Colonic mucosa (tissue), 4 donors: Measurements from ENCODE around the gene CLEC1B. TPM values are rescaled to one million over a fixed set of nuclear protein-coding genes. Genes with fewer than 3 reads are reported as not detected.
"Not testable (repeated sequence)": the region's sequence is repeated elsewhere in the genome, so short reads cannot be mapped to it uniquely, and the experiment has no call there.

Experiments used
- DNase-seq: peaks from one replicate; pipeline ENCODE4 v3.0.0-alpha.2; 2020
- H3K27ac ChIP-seq: fragments of 200-600 bp; one replicate; pipeline ENCODE4 v1.8.0; 2021
- H3K27me3 ChIP-seq: fragments of 200-600 bp; one replicate; pipeline ENCODE4 v1.8.0; 2021
- H3K36me3 ChIP-seq: fragments of 200-600 bp; one replicate; pipeline ENCODE4 v1.8.0; 2021
- H3K4me1 ChIP-seq: fragments of 200-600 bp; one replicate; pipeline ENCODE4 v1.8.0; 2021; ENCODE audit warnings: mild to moderate bottlenecking
- H3K4me3 ChIP-seq: fragments of 200-600 bp; one replicate; pipeline ENCODE4 v1.8.0; 2021
- H3K9ac ChIP-seq, 2 donors: one replicate each; pipeline ENCODE4 v1.7.0; 2013; ENCODE audit warnings: control low read depth in 2 of 2, low read depth in 2 of 2, low read length in 2 of 2
- H3K9me3 ChIP-seq: fragments of 200-600 bp; one replicate; pipeline ENCODE4 v1.8.0; 2021
- intact Hi-C: fragments of 100-400 bp; cut with DNase I; formaldehyde crosslinking; loops from one replicate; pipeline ENCODE4 v1.14.1; 2022
- total RNA-seq, 2 donors: library from RNA; stranded (reverse); fragmentation: NEBNext Ultra II Directional in 1 of 2; extraction: Animal tissue kit (Norgen Biotek cat#: 25700) in 1 of 2; gene quantifications; one replicate each; pipeline ENCODE4 v1.2.1, GENCODE V29; 2021
- TF ChIP-seq, protein P1 (sequence below): fragments of 200-600 bp; IDR thresholded peaks from one replicate; pipeline ENCODE4 v1.8.0; 2022; ENCODE audit warnings: antibody characterized with exemption, mild to moderate bottlenecking
- donor health status: healthy.
- donor health status: DM: no; HTN: no; CAD: no.
- donor health status: DM: no; HTN: no; CAD: no.

Gene CLEC1B
- total RNA-seq, 2 donors from 2014 or later, result not detected

DNA sequence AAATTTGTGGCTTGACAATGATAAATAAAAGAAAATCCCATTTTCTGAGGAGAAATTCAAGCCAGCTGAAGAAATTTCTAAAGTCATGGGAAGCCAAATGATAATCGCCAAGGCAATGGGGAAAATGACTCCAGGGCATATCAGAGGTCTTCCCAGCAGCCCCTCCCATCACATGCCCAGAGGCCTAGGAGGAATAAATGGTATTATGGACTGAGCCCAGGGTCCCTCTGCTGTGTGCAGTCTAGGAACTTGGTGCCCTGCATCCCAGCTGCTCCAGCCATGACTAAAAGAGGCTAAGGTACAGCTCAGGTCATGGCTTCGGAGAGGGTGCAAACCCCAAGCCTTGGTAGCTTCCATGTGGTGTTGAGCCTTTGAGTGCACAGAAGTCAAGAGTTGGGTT, 23.3 kb downstream of the CLEC1B start:
- intact Hi-C loops, result no loop called here
- Histone ChIP-seq H3K9ac (no peak overlapping the region), H3K9me3 (no peaks in the 10 kb centered on the region), H3K4me1 (no peaks in the 10 kb centered on the region), H3K27me3 (no peaks in the 10 kb centered on the region), H3K27ac (no peak overlapping the region), H3K4me3 (no peak overlapping the region), H3K36me3 (no peaks in the 10 kb centered on the region)
- no peak for DNase-seq
- TF ChIP-seq, protein P1, sequence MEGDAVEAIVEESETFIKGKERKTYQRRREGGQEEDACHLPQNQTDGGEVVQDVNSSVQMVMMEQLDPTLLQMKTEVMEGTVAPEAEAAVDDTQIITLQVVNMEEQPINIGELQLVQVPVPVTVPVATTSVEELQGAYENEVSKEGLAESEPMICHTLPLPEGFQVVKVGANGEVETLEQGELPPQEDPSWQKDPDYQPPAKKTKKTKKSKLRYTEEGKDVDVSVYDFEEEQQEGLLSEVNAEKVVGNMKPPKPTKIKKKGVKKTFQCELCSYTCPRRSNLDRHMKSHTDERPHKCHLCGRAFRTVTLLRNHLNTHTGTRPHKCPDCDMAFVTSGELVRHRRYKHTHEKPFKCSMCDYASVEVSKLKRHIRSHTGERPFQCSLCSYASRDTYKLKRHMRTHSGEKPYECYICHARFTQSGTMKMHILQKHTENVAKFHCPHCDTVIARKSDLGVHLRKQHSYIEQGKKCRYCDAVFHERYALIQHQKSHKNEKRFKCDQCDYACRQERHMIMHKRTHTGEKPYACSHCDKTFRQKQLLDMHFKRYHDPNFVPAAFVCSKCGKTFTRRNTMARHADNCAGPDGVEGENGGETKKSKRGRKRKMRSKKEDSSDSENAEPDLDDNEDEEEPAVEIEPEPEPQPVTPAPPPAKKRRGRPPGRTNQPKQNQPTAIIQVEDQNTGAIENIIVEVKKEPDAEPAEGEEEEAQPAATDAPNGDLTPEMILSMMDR, result no peak

DNA sequence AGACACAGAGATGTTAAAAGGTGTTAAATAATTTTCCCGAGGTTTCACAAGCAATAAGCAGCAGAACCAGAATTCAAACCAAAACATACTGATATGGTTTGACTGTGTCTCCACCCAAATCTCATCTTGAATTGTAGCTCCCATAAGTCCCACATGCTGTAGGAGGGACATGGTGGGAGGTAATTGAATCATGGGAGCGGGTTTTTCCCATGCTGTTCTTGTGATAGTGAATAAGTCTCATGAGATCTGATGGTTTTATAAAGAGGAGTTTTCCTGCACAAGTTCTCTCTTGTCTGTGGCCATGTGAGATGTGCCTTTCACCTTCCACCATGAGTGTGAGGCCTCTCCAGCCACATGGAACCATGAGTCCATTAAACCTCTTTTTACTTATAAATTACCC, 24.2 kb downstream of the CLEC1B start:
- H3K36me3 ChIP-seq, DNase-seq, H3K27me3 ChIP-seq, H3K4me1 ChIP-seq, H3K27ac ChIP-seq, H3K9ac ChIP-seq, intact Hi-C loops, H3K9me3 ChIP-seq, H3K4me3 ChIP-seq: not testable (repeated sequence)

DNA sequence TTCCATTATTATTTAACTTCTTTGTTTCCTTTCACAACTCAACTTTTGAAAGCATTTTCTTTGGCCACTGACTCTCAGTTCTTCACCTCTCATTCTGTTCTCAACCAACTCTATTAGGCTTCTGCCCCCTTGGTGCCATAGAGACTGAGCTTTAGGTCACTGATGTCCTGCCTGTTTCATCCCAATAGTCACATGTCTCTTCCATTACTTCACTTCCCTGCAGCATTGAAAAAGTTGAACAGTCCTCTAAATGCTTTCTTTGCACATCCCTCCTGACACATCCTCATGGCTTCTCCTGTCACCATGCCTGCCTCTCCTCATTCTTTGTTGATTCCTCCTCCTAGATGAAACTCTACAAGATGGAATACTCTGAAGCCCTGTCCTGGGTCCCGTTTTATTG, 25.0 kb downstream of the CLEC1B start:
- DNase-seq, result no peak
- Histone ChIP-seq H3K27ac (no peak overlapping the region), H3K4me3 (no peak overlapping the region), H3K4me1 (no peaks in the 10 kb centered on the region), H3K36me3 (no peaks in the 10 kb centered on the region), H3K9ac (no peak overlapping the region), H3K9me3 (no peaks in the 10 kb centered on the region), H3K27me3 (no peaks in the 10 kb centered on the region)
- TF ChIP-seq, protein P1, result no peak
- intact Hi-C loops, result no loop called here

DNA sequence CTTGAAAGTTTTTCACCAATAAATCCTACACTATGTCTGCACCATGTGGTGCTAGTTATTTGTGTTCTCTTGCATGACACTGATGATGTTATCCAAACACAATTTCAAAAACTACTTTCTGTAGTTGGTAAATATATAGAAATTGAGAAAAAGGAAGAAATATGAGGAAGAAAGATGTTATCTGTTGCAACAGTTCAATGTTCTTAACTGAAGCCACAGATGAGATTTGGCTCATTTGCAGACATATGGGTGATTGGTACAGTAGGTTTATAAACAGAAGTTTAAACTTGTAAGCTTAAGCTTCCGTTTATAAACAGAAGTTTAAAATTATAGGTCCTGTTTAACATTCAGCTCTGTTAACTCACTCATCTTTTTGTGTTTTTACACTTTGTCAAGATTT, 27.7 kb downstream of the CLEC1B start, which contains the start of gene CLEC12A:
TSS of gene CLEC12A (plus strand) at position 229 of the 400 bp plus-strand sequence. CDS start 188 bp downstream, outside the sequence.
- H3K4me1 ChIP-seq, result no peaks in the 10 kb centered on the region
- no peak within 1 kb of the TSS for H3K27ac ChIP-seq
- TF ChIP-seq, protein P1, result no peak
- DNase-seq, result no peak
- no peak within 1 kb of the TSS for H3K4me3 ChIP-seq
- no peak within 1 kb of the TSS for H3K9ac ChIP-seq
- no peaks in the 10 kb centered on the region for H3K9me3 ChIP-seq
- intact Hi-C loops, result no loop called here
- H3K27me3 ChIP-seq, result no peaks in the 10 kb centered on the region
- no peaks in the 10 kb centered on the region for H3K36me3 ChIP-seq

DNA sequence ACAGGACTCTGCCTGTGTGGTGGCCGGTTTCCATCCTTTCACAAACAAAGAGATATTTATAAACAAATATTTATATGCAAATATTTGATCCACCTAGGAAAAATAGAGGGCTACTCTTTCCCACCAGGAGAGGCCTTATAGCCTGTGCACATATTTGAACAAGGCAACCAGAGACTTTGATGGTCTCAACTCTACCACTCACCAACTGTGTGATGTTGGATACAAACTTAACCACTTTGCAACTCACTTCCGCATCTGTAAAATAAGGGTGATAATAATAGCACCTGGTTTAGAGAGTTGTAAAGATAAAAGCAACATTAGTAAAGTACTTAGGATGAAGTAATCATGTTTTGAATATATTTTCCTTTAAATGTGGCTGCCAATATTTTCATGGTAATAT, 29.2 kb downstream of the CLEC1B start:
- H3K4me3 ChIP-seq, result no peak overlapping the region
- no peaks in the 10 kb centered on the region for H3K36me3 ChIP-seq
- DNase-seq, result no peak
- no peak overlapping the region for H3K27ac ChIP-seq
- TF ChIP-seq, protein P1, result no peak
- H3K9ac ChIP-seq, result no peak overlapping the region
- no peaks in the 10 kb centered on the region for H3K9me3 ChIP-seq
- intact Hi-C loops, result no loop called here
- no peaks in the 10 kb centered on the region for H3K4me1 ChIP-seq
- no peaks in the 10 kb centered on the region for H3K27me3 ChIP-seq

DNA sequence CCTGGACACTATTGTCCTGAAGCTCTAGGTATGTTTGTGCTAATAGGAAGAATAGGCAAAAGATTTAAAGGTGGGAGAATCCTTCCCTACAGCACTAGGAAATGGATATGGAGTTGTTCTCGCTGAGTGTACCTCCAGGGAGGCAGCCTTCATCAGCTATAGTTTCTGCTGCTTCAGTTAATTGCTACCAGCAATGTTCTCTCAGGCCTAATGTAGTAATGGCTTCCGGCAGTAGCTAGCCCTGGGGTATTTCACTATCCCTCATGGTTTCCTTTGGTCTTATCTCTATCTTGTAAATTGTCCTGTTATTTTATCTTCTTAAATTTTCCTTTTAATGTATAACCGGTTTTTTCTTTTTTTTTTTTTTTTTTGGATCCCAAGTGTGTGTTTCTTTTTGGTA, 37.0 kb downstream of the CLEC1B start:
- TF ChIP-seq, protein P1, result no peak
- Histone ChIP-seq H3K4me3 (no peak overlapping the region), H3K36me3 (no peaks in the 10 kb centered on the region), H3K27ac (no peak overlapping the region), H3K9ac (no peak overlapping the region), H3K4me1 (no peaks in the 10 kb centered on the region), H3K27me3 (no peaks in the 10 kb centered on the region), H3K9me3 (no peaks in the 10 kb centered on the region)
- no peak for DNase-seq
- intact Hi-C loops, result no loop called here
